CD4-positive, alpha-beta T cell treated with Interleukin-1 beta for 1 hour (primary cell): ENCODE results near the gene PGA5.

Experiments used
- DNase-seq, 2 donors: peaks; one replicate each; pipeline ENCODE4 v3.0.0-alpha.2; 2020 to 2022

The PGA5 gene

DNA sequence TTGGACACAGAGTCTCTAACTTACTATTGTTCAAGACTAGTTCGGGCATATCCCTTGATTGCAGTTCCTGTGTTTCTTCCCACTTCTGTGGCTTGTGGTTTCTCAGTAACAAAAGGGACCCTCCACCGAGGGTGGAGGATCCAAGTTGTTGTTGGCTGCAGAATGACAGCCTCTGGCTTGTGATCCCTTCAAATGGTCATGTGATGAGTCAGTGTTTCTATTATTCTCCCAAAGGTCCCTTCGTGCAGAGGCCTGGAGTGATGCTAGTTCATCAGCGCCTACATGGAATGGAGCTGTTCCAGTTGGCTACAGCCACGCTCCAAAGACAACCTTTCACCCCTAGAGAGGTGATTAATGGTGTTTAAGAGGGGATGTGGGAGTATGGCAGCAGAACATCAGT is 56.8 kb downstream of the PGA5 start:
- no peak for DNase-seq

DNA sequence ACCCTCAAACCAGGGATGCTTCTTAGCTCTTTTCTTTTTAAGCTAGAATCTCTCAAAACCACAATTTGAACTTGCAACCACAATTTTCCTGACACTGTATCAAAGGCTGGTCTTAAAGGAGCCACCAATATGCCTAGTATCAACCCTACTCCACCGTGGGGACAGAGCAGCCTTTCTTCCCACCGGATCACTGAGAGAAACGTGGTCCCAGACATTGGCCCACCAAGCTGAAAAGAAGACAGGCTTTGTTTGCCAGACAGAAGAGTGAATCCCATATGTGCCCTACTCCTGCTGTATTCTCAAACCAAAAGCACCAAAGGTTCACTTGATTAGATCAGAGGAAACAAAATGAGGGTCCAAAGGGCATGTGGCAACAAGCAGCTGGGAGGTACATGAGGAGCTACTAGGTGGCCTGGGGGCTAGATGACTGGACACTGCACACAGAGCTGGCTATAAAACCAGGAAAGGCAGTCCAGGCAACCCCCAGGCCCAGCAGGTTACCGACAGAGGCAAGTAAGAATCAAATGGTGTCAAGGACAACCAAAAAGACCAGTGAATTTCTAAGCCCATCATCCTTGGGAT is 57.8 kb downstream of the PGA5 start:
- DNase-seq: no peak
